Loucy (cell line): ENCODE results near the gene CSF1.

Experiments used
- CTCF ChIP-seq: fragments of 200-600 bp; sonication (generic); conservative IDR thresholded peaks from 2 replicates; pipeline ENCODE4 v1.5.1; 2014; ENCODE audit warnings: mild to moderate bottlenecking, antibody characterized with exemption, low read length
- EZH2phosphoT487 ChIP-seq: fragments of 200-600 bp; IDR thresholded peaks from 2 replicates; pipeline ENCODE4 v1.6.1; 2018; ENCODE audit warnings: antibody characterized with exemption, mild to moderate bottlenecking, moderate library complexity, borderline replicate concordance

DNA sequence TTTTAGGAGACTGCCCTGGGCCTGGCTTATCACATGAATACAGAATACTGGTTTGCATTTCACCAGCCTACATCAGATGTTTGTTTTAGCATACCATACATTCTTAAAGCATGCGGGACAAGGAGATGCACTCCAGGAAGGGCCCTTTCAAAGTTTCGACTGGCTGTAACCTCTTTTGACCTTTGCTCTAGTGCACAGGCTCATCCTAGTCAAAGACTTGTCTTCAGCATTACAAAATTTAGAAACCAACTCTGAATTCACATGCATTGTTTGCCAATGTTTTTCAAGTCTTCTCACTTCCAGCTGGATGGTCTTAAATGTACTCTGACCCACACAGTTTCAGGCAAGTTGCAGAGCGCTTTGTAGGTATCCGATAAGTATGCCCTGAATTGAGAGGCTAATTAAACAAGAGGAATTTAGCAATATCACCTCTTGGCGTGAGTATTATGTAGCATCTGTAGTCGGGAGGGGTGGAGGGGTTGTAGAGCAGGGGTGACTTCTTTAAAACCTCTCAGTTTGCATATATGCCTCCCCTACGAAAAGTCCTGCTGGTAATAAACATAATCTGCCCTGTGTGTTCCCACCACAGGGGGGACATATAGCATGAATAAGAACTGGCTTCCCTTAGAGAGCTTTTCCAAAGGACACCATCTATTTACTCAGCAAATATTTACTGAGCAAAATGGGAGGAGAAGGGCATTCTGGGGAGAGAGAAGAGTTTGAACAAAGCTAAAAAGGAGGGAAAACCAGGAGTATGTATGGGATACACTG lies 49.5 kb downstream of the CSF1 start:
- peak; percentile 25; the same call in 1 of the 2 replicates for TF ChIP-seq CTCF
- no peak for TF ChIP-seq EZH2phosphoT487
